ENCODE results near the gene EMX2.
"Not testable (repeated sequence)": the region's sequence is repeated elsewhere in the genome, so short reads cannot be mapped to it uniquely, and the experiment has no call there.

Gene EMX2

DNA sequence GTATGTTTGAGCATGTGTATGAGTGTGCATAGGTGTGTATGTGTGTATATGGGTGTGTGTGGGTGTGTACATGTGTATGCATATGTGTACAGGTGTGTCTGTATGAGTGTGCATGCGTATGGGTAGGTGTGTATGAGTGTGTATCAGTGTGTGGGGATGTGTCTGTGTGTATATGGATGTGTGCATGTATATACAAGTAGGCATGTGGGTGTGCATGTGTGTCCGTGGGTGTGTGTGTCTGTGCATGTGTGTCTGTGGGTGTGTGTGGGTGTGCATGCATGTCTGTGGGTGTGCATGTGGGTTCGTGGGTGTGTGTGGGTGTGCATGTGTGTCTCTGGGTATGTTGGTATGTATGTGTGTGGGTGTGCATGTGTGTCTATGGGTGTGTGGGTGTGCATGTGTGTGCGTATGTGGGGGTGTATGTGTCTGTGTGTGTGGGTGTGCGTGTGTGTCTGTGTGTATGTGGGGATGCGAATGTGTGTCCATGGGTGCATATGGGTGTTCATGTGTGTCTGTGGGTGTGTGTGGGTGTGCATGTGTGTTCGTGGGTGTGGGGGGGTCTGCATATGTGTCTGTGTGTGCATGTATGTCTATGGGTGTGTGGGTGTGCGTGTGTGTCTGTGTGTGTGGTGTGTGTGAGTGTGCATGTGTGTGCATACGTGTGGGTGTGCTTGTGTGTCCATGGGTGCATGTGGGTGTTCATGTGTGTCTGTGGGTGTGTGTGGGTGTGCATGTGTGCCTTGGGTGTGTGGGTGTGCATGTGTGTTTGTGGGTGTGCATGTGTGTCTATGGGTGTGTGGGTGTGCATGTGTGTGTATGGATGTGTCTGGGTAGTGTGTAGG is 20.6 kb downstream of the EMX2 start:
- DNase-seq, result no peak

DNA sequence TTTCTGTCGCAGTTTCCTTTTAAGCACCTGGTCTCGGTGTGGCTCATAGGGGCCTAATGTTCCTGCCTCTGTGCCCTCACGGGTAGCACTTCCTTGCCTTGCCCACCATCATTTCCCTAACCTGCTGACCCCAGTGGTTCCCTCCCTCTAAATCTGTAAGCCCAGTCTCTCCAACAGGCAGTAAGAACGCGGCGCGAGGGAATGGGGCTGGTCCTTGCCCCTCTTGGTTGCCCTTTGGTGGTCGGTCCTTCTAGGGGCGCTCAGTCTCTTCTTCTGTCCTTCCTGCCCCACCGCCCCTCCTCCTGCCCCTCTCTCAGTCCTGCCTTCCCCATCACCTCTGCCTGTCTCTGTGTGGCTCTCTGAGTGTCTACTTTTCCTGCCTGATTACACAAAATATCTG is 21.2 kb downstream of the EMX2 start:
- DNase-seq, result no peak

DNA sequence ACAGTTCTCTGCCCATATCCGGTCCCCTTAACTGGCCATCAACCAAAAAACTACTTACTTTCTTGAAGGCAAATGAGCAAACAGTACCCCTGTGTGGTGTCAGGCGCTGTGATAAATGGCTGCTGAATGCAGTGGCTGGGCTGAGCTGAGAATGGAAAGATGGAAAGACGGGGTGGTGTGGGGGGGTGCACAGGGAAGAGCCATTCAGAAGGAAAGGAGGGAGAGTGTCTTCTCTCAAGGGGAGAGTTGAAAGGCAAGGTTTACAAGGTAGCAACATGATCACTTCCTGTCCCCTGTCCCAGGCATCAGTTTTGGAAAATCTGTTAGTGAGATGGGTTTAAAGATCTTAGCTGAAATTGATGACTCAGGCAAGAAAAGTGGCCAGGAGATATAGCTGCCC is 22.5 kb downstream of the EMX2 start:
- no peak for DNase-seq

DNA sequence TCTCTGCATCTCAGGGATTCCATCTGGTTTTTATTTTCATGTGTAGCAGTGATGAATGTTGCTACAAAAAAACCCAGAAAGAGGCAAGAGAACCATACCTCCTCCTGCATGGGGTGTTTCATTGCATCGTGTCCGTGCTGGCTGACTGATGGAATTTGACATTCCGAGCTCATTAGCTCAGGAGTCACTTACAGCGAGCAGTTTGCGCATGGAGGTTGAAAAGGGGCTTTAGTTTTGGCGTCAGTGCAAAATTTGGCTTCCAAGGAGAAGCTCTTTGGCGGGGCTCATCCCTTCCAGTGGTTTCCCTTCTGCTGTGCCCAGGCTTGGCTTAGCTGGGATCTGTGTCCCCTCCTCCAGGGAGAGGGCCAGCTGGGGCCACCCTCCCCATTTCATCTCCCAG is 25.8 kb downstream of the EMX2 start:
- no peak for DNase-seq

DNA sequence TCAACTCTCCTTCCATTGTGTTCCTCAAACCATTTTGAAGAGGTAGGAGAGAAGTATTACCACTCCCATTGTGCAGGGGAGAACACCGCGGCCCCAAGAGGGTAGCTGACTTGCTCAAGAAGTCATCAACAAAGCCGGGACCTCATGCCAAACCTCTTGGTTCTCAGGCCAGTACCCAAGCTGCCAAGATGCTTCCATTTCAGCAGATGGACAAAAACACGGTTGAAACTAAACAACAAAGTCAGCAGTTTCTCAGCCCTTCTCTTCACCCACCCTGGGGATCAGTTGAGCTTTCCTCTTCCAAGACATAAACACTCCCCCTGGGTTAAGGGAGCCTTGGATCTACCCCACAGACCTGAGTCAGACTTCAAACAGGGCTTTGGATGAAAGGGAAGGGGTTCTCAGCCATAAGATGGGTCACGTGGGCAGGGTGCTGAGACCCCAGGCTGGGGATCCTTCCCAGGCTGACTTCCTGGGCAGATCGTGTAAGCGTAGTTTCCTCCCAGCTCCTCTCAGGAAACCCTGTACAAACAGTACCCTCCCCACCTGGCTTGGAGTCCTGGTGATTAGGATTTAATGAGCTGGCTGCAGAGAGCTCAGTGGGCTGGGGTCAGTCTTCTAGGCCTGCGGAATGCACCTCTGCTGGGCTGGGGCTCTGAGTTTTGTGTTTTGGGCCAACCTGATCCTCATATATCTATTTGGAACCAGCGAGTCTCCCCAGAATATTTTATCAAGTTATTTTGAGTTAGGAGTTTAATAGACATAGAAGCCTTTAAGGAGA is 27.3 kb downstream of the EMX2 start:
- no peak for DNase-seq

DNA sequence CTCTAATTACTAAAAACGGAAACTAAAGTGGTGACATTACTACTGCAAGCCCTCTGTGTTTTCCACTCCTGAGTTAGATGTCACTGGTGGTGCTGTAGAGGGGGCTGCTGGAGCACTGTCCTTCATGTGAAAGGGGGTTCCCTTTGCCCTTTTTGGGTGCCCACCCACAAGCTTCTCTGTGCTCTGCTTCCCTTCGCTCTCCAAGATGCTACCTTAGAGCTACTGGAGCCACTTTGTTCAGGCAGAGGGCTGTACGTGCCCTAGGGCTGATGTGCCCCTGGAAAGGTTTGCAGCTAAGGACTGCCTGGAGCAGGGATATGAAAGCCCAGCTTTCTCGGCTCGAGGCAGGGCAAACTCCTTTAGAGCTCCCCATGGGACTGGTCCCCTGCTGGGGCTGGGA is 28.3 kb downstream of the EMX2 start:
- no peak for DNase-seq

DNA sequence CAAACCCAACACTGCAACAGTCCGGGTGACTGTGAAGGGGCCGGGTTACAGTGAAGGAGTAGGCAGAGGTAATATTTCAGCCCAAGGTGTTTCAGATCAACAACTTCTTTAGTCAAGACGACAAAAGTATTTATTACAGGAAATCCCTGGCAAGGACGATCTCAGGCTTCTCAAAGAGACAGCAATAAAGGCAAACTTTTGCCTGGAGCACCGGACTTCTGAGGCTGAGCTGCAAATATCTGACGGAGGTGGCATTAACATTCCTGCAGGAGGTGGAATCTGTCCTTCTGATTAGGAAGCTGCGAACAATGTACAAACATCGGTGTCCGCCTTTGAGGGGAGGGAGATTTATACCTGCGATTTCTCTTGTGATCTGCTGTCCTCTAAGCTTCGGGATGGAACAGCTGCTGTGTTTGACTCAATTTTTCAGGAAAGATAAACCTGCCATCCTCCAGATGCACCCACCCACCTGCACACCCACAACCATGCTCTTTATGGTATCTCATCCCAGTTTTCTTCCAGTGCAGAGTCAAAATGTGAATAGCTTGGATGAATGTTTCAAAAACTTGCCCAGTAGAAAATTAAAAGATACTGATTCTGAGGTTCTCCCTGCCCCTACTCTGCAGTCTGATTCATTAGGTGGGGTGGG is 32.1 kb downstream of the EMX2 start:
- DNase-seq, result no peak

DNA sequence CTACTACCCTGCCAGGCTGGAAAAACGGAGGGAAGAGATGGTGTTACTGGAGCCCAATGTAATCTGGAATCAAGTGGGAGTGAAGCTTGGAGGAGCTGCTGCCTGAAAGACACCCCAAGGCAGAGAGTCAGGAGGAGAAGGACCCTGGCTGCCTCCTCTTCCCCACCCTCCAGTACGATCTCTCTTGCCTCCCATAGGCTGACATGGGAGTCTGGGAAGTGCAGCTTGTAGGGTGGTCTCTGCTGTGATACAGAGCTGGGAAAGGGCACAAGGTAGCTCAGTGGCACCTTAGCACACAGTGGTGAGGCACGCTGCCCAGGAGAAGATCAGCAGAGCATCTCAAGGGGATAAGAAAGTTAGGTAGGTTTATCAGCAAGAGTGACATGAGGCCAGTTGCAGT is 35.9 kb downstream of the EMX2 start:
- DNase-seq, result no peak

DNA sequence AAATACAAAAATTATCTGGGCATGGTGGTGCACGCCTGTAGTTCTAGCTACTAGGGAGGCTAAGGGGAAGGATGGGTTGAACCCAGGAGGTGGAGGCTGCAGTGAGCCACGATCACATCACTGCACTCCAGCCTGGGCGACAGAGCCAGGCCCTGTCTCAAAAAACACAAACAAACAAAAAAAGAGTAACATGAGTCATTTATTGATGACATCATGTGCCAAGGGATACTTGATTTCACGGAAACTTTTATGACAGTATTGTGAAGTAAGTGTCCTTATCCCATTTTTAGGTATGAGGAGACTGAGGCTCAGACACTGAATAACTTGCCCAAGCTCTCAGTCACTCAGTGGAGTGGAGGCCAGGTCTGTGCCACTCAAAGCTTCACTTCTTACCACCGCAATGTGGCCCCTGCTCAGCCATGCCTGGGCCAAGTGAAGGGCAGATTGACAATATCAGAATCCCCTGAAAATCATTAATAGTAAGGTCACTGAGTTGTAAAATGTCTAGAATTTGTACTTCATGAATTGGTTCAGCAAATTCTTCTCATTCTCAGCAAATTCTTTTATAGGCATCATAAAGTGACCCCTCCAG is 36.5 kb downstream of the EMX2 start:
- no peak for DNase-seq

DNA sequence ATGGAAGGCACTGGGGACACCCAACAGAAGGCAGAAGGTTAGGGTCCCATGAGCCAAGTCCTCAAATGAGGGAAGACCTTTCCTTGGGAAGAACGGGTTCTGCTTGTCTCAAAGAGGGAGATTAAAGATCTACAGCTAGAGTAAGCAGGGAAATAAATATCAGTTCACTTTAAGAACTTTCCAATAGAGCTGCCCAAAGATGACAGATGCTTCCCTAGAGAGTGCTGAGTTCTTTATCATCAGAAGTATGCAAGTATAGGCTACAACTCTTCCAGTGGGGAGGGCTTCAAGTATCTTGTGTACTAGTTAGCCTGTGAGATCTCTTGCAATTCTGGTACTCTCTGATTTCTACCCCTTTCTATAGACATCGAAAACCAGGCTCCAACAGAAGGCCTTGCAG is 39.4 kb downstream of the EMX2 start:
- DNase-seq, result no peak

DNA sequence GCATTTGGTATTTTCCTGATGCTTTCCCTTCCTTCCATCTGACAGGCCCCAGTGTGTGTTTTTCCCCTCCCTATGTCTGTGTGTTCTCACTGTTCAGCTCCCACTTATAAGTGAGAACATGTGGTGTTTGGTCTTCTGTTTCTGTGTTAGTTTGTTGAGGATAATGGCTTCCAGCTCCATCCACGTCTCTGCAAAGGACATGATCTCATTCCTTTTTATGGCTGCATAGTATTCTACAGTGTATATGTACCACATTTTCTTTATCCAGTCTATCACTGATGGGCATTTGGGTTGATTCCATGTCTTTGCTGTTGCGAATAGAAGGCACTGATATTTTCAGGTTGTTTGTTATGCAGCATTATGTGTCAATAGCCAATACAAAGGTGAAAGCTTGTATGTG is 42.3 kb downstream of the EMX2 start:
- not testable (repeated sequence) for DNase-seq

DNA sequence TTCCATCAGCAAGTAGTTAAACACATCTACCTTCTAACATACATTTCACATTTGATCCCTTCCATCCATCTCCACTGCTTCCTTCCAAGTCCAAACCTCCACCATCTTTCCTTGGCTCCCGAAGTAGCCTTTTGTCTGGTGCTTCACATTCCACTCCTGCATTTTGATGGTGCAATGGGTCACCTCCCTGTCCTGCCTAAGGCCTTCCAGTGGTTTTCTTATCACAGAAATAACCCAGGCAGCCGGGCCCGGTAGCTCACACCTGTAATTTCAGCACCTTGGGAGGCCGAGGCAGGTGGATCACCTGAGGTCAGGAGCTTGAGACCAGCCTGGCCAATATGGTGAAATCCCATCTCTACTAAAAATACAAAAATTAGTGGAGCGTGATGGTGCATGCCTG is 44.5 kb downstream of the EMX2 start:
- DNase-seq, result no peak

DNA sequence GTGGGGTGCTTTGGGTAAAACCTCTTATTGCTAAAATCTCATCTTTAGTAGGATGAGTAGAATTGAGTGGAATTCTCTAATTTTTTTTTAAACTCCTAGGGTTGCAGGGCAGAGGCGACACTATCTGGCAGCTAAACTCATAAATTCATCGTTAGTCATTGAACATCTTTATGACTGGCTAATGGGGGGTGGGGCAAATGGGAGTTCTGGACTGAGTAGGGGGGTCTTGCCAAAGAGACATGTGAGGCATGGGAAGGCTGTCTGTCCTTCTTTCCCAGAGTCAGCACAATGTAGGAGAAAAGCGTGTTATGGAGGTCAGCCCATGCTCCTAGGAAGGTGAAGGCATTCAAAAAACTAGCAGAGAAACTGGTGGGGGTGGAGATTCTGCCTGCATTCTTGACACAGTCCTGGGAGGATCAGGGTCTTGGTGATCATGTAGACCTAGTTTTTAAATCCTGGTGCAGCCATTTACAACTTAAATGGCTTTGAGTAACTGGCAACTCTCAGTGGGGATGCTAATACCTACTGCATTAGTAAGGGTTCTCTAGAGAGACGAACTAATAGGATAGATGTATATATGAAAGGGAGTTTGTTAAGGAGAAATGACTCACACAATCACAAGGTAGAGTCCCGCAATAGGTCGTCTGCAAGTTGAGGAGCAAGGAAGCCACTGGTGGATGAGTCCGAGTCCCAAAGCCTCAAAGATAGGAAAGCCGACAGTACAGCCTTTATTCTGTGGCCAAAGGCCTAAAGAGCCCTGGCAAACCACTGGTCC is 47.7 kb downstream of the EMX2 start:
- DNase-seq, result no peak

DNA sequence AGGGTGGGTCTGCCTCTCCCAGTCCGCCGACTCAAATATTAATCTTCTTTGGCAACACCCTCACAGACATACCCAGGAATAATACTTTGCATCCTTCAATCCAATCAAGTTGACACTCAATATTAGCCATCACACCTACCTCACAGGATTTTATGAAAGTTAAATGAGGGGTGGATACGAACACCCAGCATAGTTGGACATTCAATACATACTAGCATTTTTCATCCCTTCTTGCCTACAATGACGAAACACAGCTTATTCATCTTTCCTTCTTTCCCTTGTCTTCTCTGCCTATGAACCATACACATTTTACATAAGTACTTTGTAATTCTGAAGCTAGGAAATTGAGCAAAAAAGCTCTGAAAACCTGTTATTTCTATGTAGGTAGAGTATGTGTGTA is 48.5 kb downstream of the EMX2 start:
- DNase-seq, result no peak

DNA sequence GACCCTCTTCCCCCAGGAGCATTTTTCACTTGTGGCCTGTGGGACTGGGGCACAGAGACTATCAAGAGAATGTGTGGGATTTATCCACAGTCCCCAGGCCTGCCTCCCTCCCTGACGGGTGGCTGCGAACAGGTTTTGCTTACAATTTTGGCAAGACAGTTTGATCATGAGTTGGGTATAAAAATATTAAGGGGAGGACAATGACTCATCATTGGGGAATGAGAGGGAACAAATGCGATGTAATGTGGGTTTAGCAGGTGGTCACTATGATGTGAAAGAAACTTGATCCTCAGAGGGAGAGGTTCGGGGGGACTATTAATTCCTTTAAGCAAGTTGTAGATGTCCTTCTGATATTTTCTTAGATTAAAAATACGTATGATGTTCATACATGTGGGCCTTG is 52.2 kb downstream of the EMX2 start:
- DNase-seq, result no peak

DNA sequence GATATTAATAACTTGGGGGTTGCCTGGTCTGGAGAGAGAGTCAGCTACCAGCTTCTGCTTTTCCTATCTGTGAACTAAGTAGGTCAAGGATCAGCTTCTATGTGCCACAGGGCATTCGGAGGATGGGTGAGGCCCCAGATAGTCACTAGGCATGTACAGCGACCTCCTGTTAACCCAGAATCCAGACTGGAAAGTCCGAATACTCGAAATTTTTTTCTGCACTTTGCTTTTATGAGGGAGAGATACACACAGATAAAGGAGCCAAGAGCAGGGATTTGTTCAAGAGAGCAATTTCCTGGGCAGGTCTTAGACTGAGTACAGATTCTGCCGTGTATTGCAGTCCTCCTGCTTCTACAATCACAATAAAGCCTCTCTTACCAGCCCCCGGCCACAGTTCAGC is 54.2 kb downstream of the EMX2 start:
- DNase-seq, result no peak

DNA sequence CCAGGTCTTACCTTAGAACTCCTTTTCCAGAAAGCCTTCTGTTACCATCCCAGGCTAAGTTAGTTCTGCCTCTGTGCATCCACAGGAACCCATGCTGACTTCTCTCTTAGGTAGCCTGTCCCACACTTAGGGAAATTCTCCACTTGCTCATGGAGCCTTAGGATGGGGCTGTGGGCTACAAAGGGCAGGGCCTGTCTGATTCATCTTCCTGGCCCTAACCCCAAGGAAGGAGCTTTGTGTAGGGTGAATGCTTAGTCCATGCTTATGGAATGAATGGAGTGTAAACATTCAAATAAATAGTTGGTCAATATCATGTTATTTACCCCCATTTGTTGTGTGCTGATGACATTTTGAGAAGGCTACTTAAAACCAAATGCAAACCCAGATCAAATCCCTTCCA is 54.7 kb downstream of the EMX2 start:
- DNase-seq, result no peak
